Activated gamma-delta T cell treated with anti-CD3 and anti-CD28 coated beads, Interleukin-2, amount 50 U/mL, for 16 hours (primary cell): ENCODE data around the gene SPP2.

Experiments used
- DNase-seq: peaks from one replicate; pipeline ENCODE4 v3.0.0-alpha.2; 2020; ENCODE audit warnings: low read depth

Gene SPP2

DNA sequence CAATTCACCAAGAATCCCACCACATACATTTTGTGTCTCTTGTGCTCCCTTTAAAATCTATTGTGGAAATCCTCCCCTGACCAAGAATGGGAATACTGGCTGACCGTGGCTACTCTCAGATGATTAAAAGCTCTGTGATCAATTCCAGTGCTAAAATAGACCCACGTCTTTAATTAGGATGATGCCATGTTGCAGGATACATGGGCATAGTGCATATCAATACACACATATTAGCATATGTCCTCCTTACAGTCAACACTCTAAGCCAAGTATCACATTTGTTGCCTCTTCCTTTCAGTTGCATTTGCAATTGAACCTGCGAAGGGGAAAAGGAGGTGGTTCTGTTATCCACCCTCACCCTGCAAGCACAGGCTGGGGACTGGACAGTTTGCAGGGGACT, 41.8 kb downstream of the SPP2 start:
- DNase-seq, result no peak

DNA sequence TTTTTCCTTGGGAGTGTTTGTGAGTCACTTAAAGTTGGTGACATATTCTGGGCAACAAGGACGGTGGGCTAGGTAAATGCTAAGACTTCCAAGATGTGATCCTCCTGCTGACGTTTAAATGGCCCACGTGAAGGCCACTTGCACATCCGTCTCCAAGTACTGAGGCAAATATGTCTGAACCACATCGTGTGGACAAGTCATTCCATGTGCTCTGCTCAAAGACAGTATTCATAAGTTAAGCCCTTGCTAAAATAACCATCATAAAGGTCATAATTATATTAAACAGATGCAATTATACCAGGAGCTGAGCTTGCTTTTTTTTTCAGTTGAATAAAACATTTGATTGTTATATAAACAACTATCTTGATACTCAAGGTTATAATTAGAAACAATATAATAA, 44.8 kb downstream of the SPP2 start:
- no peak for DNase-seq

GRCh38 chr2:234096164-234096563, 45.7 kb downstream of the SPP2 start:
- no peak for DNase-seq

DNA sequence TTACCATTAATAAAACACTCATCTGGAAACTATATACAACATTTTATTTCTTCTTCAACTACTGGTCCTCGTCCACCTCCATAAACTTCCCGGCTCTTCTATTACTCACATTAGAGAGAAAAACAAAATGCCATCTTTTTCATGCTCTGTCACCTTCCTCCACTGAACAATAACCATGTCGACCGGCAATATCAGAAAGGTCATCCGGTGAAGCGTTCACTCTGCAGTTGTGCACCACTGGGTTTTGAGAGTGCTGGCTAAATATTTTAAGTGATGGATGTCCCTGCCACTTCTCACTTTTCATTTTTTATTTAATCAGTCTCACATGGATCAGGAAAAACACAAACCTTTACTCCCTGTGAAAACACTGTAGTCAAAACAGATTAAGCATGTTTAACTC, 48.2 kb downstream of the SPP2 start:
- no peak for DNase-seq

DNA sequence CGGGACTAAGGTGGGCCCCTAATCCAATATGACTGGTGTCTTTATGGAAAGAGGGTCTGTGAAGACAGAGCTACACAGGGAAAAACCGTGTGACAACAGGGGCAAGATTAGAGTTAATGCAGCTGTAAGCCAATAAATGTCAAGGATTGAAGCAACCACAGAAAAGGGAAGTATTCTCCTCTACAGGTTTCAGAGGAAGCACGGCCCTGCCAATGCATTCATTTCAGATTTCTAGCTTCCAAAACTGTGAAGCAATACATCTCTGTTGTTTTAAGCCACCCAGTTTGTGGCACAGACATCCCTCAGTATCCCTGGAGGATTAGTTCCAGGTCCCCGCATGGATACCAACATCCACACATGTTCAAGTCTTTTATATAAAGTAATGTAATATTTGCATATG, 48.8 kb downstream of the SPP2 start:
- DNase-seq, result no peak

GRCh38 chr2:234100686-234101085, 50.2 kb downstream of the SPP2 start:
- no peak for DNase-seq

DNA sequence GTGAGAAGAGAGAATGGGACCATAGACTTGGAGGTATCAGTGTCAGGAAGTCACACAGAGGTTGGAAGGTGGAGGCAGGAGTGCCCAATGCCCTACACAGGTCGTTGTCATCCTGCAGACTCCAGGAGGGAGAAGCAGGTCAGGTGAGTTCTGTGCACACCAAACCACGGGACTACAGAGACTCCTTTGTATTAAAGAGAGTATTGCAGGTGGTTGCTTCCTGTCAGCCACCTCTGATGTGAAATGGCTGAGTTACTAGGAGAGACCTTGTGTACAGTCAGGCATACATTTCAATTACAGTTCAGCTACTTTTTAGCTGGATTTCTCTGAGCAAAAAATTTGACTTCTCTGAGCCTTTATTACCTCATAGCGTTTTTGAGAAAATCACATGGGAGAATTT, 51.6 kb downstream of the SPP2 start:
- DNase-seq, result no peak

DNA sequence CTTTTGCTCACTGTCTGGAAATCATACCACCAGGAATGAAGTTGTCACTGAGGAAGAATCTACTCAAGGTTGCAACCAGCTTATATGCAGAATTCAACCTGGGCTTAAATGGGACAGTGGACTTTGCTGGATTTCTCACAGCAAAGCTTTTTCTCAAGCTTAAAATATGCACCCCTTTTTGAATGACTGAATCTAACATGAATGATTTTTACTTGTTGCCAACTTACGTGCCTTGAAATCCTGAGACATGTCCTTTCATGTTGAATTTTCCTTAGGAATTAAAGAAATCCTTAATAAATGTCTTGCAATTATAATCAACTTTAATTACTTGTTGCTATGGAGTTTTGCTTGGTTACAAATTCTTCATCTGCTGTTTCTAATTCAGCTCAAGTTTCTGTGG, 57.4 kb downstream of the SPP2 start:
- no peak for DNase-seq

DNA sequence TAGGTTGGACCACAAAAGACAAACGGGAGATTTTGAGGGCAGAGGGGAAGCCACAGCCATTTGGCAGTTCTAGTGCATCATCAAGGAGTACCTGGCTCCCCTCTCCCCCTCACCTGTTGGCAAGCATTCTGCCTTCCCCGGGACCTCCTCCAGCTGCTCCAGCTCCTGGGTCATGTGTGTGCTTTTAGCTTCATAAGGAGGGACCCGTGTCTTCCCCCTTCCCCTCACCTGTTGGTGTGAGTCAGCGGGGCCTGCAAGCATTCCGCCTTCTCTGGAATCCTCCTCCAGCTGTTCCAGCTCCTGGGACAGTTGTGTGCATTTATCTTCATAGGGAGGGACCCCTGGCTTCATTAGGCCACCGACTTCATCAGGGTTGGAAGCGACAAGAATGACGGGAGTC, 58.8 kb downstream of the SPP2 start:
- DNase-seq, result no peak

GRCh38 chr2:234110219-234110618, 59.7 kb downstream of the SPP2 start:
- DNase-seq, result no peak

- no peak for DNase-seq
Measured at GRCh38 chr2:234111523-234111922, 61.0 kb downstream of the SPP2 start.

- DNase-seq, result no peak
Measured at GRCh38 chr2:234116010-234116409, 65.5 kb downstream of the SPP2 start.

GRCh38 chr2:234121999-234122398, 71.5 kb downstream of the SPP2 start:
- DNase-seq, result no peak

DNA sequence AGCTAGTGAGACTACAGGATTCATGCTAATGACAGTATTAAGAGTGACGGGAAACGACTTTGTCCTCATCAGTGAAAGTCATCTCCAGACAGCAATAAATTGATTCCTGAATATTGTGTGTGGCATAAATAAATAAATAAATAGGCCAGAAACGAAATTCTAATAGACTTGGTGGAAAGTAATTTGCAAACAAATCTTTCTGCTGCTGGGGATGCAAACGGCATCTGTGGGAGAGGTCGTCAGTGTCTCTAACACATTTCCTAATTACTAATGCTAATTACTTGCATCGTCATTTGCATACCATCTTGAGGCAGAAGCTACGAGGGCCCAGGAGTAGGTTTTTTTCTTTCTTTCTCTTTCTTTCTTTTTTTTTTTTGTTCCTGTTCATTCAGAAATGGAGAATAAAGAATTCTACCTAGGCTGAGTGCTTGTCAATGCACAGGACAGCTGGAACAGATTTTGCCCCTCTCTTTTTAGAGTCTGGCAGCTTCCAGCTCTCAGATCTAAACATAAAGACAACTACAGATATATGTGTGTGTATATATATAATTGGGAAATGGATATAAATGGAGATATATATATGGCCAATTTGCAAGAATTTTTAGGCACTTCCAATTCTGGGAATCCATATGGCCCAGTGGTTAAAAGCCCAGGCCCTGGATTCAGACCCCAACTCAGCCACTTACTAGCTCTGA, 75.1 kb downstream of the SPP2 start:
- no peak for DNase-seq

DNA sequence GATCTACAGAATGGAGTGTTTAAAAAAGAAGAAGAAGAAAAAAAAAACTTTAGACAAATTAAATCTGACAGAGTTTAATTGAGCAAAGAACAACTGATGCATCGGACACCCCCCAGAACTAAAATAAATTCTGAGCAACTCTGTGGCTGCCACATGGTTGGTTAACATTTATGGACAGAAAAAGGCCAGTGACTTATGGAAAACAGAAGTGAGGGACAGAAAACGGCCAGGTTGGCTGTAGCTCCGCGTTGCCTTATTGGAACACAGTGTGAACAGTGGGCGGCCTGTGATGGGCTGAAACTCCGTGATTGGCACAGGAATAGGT, 75.6 kb downstream of the SPP2 start:
- DNase-seq, result no peak
